GM18517 (cell line): ENCODE results near the gene RHOT2.
"Not testable (repeated sequence)": the region's sequence is repeated elsewhere in the genome, so short reads cannot be mapped to it uniquely, and the experiment has no call there.

Experiments
- ATAC-seq: cut with Tn5 transposase; IDR thresholded peaks from one replicate; pipeline ENCODE4 v1.9.1; 2021; ENCODE audit warnings: mild to moderate bottlenecking, moderate library complexity; ENCODE audit not compliant: unreplicated experiment

Gene RHOT2

DNA sequence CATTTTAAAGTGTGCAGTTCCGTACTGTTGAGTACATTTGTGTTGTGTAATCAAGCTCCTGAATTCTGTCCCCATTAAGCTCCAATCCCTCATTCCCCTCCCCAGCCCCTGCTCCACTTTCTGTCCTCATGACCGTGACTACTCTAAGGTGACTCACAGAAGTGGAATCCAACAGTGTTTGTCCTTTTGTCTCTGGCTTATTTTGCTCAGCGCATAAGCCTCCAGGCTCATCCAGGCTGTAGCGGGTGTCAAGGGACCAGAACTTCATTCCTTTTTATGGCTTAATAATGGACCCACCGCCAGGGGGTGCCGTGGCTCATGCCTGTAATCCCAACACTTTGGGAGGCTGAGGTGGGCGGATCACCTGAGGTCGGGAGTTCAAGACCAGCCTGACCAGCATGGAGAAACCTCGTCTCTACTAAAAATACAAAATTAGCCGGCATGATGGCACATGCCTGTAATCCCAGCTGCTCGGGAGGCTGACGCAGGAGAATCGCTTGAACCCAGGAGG lies 44.9 kb downstream of the RHOT2 start:
- not testable (repeated sequence) for ATAC-seq

- no peak for ATAC-seq
Observed at GRCh38 chr16:714079-714478, 46.1 kb downstream of the RHOT2 start.

- ATAC-seq, result no peak
Observed at GRCh38 chr16:714558-715476, 46.9 kb downstream of the RHOT2 start, which contains the start of gene METRN. Gene METRN, plus strand, starts transcription at chr16:715118. Its CDS starts 172 bp downstream, at chr16:715290.

DNA sequence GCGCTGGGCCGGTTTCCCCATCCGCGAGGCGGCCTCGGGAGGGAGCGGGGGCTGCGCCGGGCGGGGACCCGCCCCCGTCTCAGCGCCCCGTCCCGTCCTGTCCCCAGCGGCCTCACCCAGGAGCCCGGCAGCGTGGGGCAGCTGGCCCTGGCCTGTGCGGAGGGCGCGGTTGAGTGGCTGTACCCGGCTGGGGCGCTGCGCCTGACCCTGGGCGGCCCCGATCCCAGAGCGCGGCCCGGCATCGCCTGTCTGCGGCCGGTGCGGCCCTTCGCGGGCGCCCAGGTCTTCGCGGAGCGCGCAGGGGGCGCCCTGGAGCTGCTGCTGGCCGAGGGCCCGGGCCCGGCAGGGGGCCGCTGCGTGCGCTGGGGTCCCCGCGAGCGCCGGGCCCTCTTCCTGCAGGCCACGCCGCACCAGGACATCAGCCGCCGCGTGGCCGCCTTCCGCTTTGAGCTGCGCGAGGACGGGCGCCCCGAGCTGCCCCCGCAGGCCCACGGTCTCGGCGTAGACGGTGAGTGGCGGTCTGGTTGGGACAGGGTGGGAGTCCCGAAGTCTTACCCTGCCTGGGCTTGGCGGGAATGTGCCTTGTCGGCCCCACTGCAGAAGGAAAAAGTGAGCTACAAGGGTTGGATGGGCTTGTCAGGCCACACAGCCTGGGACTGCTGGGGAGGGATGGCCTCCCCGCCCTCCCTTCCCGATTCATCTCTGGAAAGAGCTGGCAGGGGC lies 47.7 kb downstream of the RHOT2 start:
- no peak for ATAC-seq

DNA sequence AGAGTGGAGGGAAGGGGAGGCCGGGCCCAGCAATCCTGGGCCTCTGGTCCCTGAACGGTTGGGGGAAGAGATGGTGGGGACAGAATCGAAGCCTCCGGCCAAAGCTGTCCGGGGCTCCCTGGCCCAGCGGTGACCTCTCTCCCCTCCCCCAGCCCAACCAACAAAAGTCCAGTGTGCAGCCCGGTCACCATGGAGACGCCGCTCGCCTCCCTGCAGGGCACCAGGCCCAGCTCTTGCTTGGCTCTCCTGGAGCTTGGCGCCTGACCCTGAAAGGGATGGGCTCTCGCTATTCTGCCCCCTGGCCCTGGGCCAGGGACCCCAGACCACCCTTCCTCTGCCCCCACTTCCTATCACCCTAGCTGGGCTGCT lies 48.3 kb downstream of the RHOT2 start:
- no peak for ATAC-seq

DNA sequence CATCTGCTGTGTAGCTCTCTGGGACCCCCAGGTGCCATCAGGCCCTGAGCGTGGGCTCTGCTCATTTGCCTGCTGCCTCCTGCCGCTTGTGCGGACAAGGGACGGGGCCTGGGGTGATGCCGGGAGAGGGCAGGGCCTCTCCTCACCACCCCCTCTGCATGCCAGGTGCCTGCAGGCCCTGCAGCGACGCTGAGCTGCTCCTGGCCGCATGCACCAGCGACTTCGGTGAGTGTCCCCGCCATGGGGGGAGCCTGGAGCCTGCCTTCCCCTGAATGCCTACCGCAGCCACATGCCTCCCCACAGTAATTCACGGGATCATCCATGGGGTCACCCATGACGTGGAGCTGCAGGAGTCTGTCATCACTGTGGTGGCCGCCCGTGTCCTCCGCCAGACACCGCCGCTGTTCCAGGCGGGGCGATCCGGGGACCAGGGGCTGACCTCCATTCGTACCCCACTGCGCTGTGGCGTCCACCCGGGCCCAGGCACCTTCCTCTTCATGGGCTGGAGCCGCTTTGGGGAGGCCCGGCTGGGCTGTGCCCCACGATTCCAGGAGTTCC lies 48.9 kb downstream of the RHOT2 start:
- ATAC-seq, result no peak

DNA sequence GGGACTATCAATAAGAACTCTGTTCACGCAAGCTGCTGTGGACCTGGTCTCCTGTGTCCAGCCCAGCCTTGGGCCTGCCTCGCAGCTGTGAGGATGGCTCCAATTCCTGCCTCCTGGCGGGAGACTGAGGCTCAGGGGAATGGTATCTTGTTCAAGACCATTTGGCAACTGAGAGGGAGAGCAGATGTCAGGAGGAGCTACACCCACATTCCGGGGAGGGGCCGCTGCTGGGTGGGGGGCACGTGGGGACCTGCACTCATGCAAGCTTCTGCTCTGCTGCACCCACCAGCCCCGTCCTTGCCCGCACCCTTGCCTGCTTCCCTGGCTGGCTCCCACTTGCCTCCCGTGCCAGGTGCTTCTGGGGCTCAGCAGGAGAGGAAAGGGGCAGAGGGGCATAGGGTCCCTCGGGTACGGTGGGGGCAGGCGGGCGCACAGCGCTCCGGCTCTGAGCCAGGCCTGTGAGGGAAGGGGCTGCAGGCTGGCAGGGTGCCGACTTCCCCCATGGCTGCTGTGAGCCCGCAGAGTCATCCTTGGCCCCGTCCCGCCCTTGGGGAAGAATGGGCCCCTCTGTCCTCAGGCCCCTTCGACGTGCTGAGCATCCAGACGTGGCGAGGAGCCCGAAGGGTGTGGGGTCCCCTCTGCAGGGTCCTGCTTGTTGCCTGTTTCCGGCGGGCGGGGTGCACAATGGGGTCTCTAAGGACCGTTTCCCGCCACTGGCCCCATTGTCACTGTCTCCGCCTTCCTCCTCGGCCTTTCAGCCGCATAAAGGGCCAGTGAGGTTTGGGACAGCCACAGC lies 49.7 kb downstream of the RHOT2 start:
- no peak for ATAC-seq

GRCh38 chr16:718389-718788 lies 50.5 kb downstream of the RHOT2 start:
- ATAC-seq, result no peak

GRCh38 chr16:718922-719321 lies 51.0 kb downstream of the RHOT2 start:
- no peak for ATAC-seq

DNA sequence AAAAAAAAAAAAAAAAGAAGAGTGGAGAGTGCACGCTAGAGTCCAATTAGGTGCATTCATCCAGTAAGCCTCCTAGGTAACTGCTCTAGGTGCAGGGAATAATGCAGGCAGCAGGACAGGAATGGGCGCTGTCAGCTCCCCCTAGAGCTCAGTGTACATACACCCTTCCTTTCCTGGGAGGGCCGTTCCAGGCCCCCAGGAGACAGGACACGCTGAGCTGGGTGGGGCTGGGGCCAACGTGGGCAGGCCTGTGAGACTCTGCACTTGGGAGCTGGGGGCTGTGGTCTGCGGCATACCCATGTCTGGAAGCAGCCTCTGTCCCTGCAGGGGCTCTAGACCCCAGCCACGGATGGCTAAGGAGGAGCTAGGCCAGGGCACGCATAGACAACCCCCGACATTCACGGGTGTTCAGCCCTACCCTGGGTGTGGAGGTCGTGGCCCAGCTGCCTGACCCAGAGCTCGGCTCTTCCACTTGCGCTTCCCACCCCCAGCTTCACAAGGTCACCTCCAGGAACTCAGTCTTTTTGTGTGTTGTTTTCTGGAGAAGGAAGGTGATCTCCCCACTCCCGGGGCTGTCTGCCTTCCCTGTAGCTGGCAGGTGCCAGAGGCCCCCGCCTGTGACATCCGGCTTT lies 52.0 kb downstream of the RHOT2 start:
- ATAC-seq, result peak; percentile 22

DNA sequence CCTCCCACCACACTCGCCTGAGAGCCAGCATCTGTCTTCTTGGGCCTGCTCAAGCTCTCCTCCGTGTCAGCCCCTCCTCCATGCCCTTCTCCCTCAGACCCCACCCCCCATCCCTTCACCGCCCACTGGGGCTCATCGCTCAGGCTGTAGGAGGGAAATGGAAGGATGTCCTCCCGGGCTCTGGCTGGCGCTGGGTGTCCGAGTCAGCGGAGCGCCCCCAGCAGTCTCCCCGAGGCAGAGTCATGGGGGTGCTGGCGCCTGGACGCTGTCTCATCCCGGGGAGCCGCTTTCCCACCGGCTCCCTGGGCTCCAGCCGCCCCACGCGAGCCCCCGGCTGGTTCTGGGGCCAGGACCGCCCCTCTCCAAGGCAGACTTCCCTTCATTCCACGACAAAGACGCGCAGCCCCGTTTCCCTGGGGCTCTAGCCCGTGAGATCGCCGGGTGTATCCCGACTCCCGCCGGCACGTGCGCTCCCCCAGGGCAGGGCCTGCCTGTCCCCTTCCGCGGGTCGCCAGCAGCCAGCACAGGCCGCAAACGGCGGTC lies 52.6 kb downstream of the RHOT2 start:
- ATAC-seq, result peak; percentile 10

DNA sequence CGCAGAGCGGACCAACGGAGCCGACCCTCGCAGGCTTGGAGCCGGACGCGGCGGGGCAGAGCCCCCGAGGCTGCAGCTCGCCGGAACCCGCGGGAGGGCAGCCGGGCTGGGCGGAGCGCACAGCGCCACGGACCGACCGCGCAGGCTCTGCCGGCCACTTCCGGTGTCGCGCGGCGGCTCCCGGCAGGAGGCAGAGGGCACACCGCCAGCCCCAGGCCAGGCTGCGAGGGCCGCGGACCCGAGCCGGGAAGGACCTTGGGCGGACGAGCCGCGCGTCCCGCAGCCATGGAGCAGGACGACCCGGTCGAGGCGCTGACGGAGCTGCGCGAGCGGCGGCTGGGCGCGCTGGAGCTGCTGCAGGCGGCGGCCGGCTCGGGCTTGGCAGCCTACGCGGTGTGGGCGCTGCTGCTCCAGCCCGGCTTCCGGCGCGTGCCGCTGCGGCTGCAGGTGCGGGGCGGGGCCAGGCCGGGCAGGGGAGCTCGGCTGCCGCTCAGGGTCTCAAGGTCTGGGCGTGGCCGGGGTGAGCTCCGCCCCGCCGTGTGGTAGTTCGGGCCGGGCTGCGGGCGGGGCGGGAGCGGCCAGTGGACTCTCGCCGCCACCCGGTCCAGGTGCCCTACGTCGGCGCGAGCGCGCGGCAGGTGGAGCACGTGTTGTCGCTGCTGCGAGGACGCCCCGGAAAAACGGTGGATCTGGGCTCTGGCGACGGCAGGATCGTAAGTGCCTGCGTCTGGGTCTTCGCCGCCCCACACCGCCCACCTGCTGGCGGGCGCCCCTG lies 53.2 kb downstream of the RHOT2 start, which contains the start of gene ANTKMT:
TSS of gene ANTKMT (plus strand) at position 157 of the 775 bp plus-strand sequence. CDS start at position 286, 129 bp downstream.
- peak; percentile 67 for ATAC-seq

- no peak for ATAC-seq
Observed at GRCh38 chr16:721765-722540, 54.0 kb downstream of the RHOT2 start.

DNA sequence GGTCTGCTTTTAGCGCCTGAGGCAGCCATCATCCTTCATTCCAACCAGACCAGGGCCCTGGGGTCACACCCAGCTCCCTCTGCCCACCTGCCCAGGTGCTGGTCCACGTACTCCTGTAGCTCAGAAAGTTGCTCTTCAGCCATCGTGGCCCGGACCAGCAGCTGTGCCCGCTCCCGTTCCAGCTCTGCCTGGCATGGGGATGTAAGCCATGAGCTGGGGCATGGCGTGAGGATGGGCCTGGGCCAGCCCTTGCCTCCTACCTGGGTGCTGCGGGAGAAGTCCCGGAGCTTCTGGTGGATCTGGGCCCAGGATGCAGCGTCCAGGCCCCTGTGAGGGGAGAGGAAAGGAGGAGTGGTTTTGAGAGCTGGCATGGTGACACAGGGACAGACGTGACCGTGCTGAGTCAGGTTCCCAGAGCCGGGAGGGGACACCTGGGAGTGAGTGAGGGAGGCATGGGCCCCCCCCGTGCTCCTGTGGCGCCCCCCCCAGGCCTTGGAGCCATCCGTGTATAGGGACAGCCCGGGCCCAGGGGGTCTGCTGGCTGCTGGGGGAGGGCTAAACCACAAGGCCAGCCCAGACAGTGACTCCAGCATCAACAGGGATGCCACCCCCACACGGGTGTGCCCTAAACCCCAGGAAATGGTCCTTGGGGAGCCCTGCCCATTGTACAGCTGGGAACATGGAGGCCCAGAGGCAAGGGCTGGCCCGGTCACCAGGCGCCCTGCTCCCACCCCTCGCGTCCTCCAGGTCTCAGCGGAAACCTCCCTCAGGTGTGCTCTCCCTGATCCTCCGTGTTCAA lies 55.1 kb downstream of the RHOT2 start:
- no peak for ATAC-seq

GRCh38 chr16:723695-724094 lies 55.8 kb downstream of the RHOT2 start:
- no peak for ATAC-seq
